Astrocyte (in vitro differentiated cells and primary cell): Measurements from ENCODE around the gene DGKI. TPM values are rescaled to one million over a fixed set of nuclear protein-coding genes. Genes with fewer than 3 reads are reported as not detected.

ENCODE experiments used
- DNase-seq: peaks from one replicate; pipeline ENCODE4 v3.0.0-alpha.2; 2010; ENCODE audit warnings: low read depth
- FAIRE-seq: peaks from 2 replicates; lab custom pipeline; 2011; peaks lifted over from hg19 to GRCh38; lab: Jason Lieb, UNC
- H2AFZ ChIP-seq: 2 replicates; pipeline ENCODE4 v1.6.0; 2012; ENCODE audit warnings: low read depth, low read length, inconsistent platforms
- H3K27ac ChIP-seq: 2 replicates; pipeline ENCODE4 v1.5.1; 2011; ENCODE audit warnings: low read depth, low read length, inconsistent platforms
- H3K27me3 ChIP-seq: 2 replicates; pipeline ENCODE4 v1.6.0; 2011; ENCODE audit warnings: low read length, inconsistent platforms; ENCODE audit not compliant: insufficient read depth
- H3K36me3 ChIP-seq: 2 replicates; pipeline ENCODE4 v1.5.1; 2011; ENCODE audit warnings: low read length, inconsistent platforms; ENCODE audit not compliant: insufficient read depth
- H3K4me1 ChIP-seq: 2 replicates; pipeline ENCODE4 v1.5.1; 2011; ENCODE audit warnings: low read length, inconsistent platforms; ENCODE audit not compliant: insufficient read depth
- H3K4me2 ChIP-seq: 2 replicates; pipeline ENCODE4 v1.6.0; 2012; ENCODE audit warnings: low read length, inconsistent platforms
- H3K4me3 ChIP-seq: 2 replicates; pipeline ENCODE4 v1.5.1; 2011; ENCODE audit warnings: low read depth, mild to moderate bottlenecking, low read length, inconsistent platforms; ENCODE audit not compliant: insufficient read depth
- H3K79me2 ChIP-seq: 2 replicates; pipeline ENCODE4 v1.6.0; 2012; ENCODE audit warnings: mild to moderate bottlenecking, low read length, inconsistent platforms; ENCODE audit not compliant: insufficient read depth
- H3K9ac ChIP-seq: 2 replicates; pipeline ENCODE4 v1.6.0; 2012; ENCODE audit warnings: mild to moderate bottlenecking, low read length, inconsistent platforms
- H3K9me3 ChIP-seq: 2 replicates; pipeline ENCODE4 v1.5.1; 2012; ENCODE audit warnings: low read depth, mild to moderate bottlenecking, low read length, inconsistent platforms; ENCODE audit not compliant: insufficient read depth
- H4K20me1 ChIP-seq: 2 replicates; pipeline ENCODE4 v1.6.0; 2012; ENCODE audit warnings: low read length, inconsistent platforms; ENCODE audit not compliant: insufficient read depth
- H3K27ac Mint-ChIP-seq: one replicate; pipeline ENCODE4 v1.8.0; 2021; ENCODE audit warnings: mild to moderate bottlenecking, mixed read lengths; ENCODE audit not compliant: unreplicated experiment
- H3K27me3 Mint-ChIP-seq: one replicate; pipeline ENCODE4 v1.8.0; 2021; ENCODE audit warnings: low read depth, mixed read lengths; ENCODE audit not compliant: unreplicated experiment
- H3K36me3 Mint-ChIP-seq: one replicate; pipeline ENCODE4 v1.8.0; 2021; ENCODE audit warnings: low read depth, mixed read lengths; ENCODE audit not compliant: unreplicated experiment
- H3K4me1 Mint-ChIP-seq: one replicate; pipeline ENCODE4 v1.8.0; 2021; ENCODE audit warnings: low read depth, mixed read lengths; ENCODE audit not compliant: unreplicated experiment
- H3K4me3 Mint-ChIP-seq: one replicate; pipeline ENCODE4 v1.8.0; 2021; ENCODE audit warnings: mild to moderate bottlenecking, moderate library complexity, mixed read lengths; ENCODE audit not compliant: unreplicated experiment
- H3K9me3 Mint-ChIP-seq: one replicate; pipeline ENCODE4 v1.8.0; 2021; ENCODE audit warnings: mild to moderate bottlenecking, mixed read lengths; ENCODE audit not compliant: unreplicated experiment
- CTCF ChIP-seq: IDR thresholded peaks from 2 replicates; pipeline ENCODE4 v1.5.1; 2011; ENCODE audit warnings: low read depth, mild to moderate bottlenecking, inconsistent platforms, low read length, moderate library complexity; ENCODE audit not compliant: insufficient read depth
- EZH2 ChIP-seq: IDR thresholded peaks from 2 replicates; pipeline ENCODE4 v1.6.1; 2012; ENCODE audit warnings: mild to moderate bottlenecking, low read length, inconsistent platforms; ENCODE audit not compliant: insufficient read depth
- total RNA-seq: library from RNA; stranded (reverse); gene quantifications from 2 replicates; pipeline ENCODE4 v1.2.1, GENCODE V29; 2021

DGKI gene
- total RNA-seq, 1 donor from 2014 or later, result 6.3 TPM

- FAIRE-seq, result no peak
- Histone ChIP-seq H3K4me1 (peaks cover 25% of the 10 kb centered on the region), H2AFZ (no peak overlapping the region), H3K27me3 (no peaks in the 10 kb centered on the region), H3K27ac (no peak overlapping the region), H4K20me1 (no peaks in the 10 kb centered on the region), H3K4me2 (peak overlapping the region; percentile 83), H3K79me2 (no peaks in the 10 kb centered on the region), H3K4me3 (peak overlapping the region; percentile 46), H3K36me3 (peaks cover 3% of the 10 kb centered on the region), H3K9ac (peak overlapping the region; percentile 61), H3K9me3 (no peaks in the 10 kb centered on the region)
- Mint-ChIP-seq H3K36me3 (peaks cover 10% of the 10 kb centered on the region), H3K9me3 (no peaks in the 10 kb centered on the region), H3K27ac (no peak overlapping the region), H3K27me3 (peaks cover 13% of the 10 kb centered on the region), H3K4me1 (peaks cover 18% of the 10 kb centered on the region), H3K4me3 (no peak overlapping the region)
- no peak for TF ChIP-seq EZH2
- TF ChIP-seq CTCF, result no peak
- no peak for DNase-seq
Measured at GRCh38 chr7:137846549-137846826, 286 bp downstream of the DGKI start.

GRCh38 chr7:137844677-137845425, 1.9 kb downstream of the DGKI start:
- Mint-ChIP-seq H3K27ac (no peak overlapping the region), H3K4me3 (no peak overlapping the region), H3K4me1 (peaks cover 11% of the 10 kb centered on the region), H3K27me3 (peaks cover 13% of the 10 kb centered on the region), H3K36me3 (peaks cover 6% of the 10 kb centered on the region), H3K9me3 (no peaks in the 10 kb centered on the region)
- Histone ChIP-seq H3K9me3 (no peaks in the 10 kb centered on the region), H3K27ac (no peak overlapping the region), H3K27me3 (no peaks in the 10 kb centered on the region), H3K79me2 (no peaks in the 10 kb centered on the region), H3K4me1 (peaks cover 10% of the 10 kb centered on the region), H4K20me1 (no peaks in the 10 kb centered on the region), H2AFZ (no peak overlapping the region), H3K4me2 (peak overlapping the region; percentile 83), H3K36me3 (no peaks in the 10 kb centered on the region), H3K9ac (no peak overlapping the region), H3K4me3 (no peak overlapping the region)
- FAIRE-seq (no peak), DNase-seq (no peak)
- TF ChIP-seq CTCF (no peak), EZH2 (no peak)

- H3K27ac Mint-ChIP-seq, result no peak overlapping the region
- no peak overlapping the region for H3K27ac ChIP-seq
- H4K20me1 ChIP-seq, result no peaks in the 10 kb centered on the region
- no peak overlapping the region for H3K9ac ChIP-seq
- peaks cover 10% of the 10 kb centered on the region for H3K4me1 Mint-ChIP-seq
- H3K9me3 ChIP-seq, result no peaks in the 10 kb centered on the region
- DNase-seq, result no peak
- H3K27me3 ChIP-seq, result no peaks in the 10 kb centered on the region
- no peak overlapping the region for H2AFZ ChIP-seq
- no peak overlapping the region for H3K4me3 Mint-ChIP-seq
- no peak for FAIRE-seq
- H3K36me3 Mint-ChIP-seq, result peaks cover 5% of the 10 kb centered on the region
- H3K9me3 Mint-ChIP-seq, result no peaks in the 10 kb centered on the region
- H3K4me3 ChIP-seq, result no peak overlapping the region
- peaks cover 6% of the 10 kb centered on the region for H3K4me1 ChIP-seq
- peak overlapping the region; percentile 9 for H3K4me2 ChIP-seq
- H3K79me2 ChIP-seq, result no peaks in the 10 kb centered on the region
- TF ChIP-seq EZH2 (no peak), CTCF (no peak)
- H3K27me3 Mint-ChIP-seq, result peaks cover 7% of the 10 kb centered on the region
- H3K36me3 ChIP-seq, result no peaks in the 10 kb centered on the region
Measured at GRCh38 chr7:137839903-137840779, 6.6 kb downstream of the DGKI start.
